HCT116 (cell line): ENCODE data around the gene FCRL3. TPM values are rescaled to one million over a fixed set of nuclear protein-coding genes. Genes with fewer than 3 reads are reported as not detected.

Source experiments
- ATAC-seq: fragments of 200-7000 bp; cut with Tn5 transposase; 2 replicates; pipeline ENCODE4 v1.9.1; 2020; ENCODE audit warnings: mild to moderate bottlenecking, moderate library complexity
- BruUV-seq: library from RNA; stranded (reverse); fragments of 400-500 nt; replicated peaks from 2 replicates; lab custom pipeline; 2021; lab: Mats Ljungman, UMichigan
- CTCF ChIA-PET: fragments of 300-600 bp; sonication (Branson Sonifier 250); formaldehyde crosslinking; loops from one replicate; lab custom pipeline; 2021; ENCODE audit warnings: antibody characterized with exemption; lab: Charles Lee
- POLR2A ChIA-PET: fragments of 300-600, 350-600 bp; sonication (Branson Sonifier 250); formaldehyde crosslinking; loops from one replicate; lab custom pipeline; 2021; ENCODE audit warnings: antibody characterized with exemption; lab: Charles Lee
- RAD21 ChIA-PET, 2 experiments: fragments of 300-600 bp; sonication (Branson Sonifier 250); formaldehyde crosslinking; loops; one replicate each; lab custom pipeline; 2023; ENCODE audit warnings: low total read pairs in 2 of 2; ENCODE audit not compliant: uncharacterized antibody in 2 of 2, unreplicated experiment in 2 of 2, low non-redundant PET in 1 of 2; lab: Charles Lee
- DNase-seq: peaks from one replicate; pipeline ENCODE4 v3.0.0-alpha.2; 2010; ENCODE audit warnings: low read depth, low spot score
- H2AFZ ChIP-seq: fragments of 200-600 bp; shearing (Covaris generic), sonication (generic); 2 replicates; pipeline ENCODE4 v1.6.1; 2017; ENCODE audit warnings: low read depth, mixed run types, mixed read lengths, antibody characterized with exemption, low read length; ENCODE audit not compliant: poor library complexity, severe bottlenecking
- H3K27ac ChIP-seq: 2 replicates; pipeline ENCODE4 v1.5.1; 2012; ENCODE audit warnings: low read depth, low read length
- H3K27me3 ChIP-seq: fragments of 200-600 bp; sonication (generic); 2 replicates; pipeline ENCODE4 v1.6.1; 2016; ENCODE audit warnings: mixed run types, low read length, mixed read lengths; ENCODE audit not compliant: insufficient read depth
- H3K36me3 ChIP-seq, 2 experiments: fragments of 200-500 bp in 1 of 2; fragments of 200-600 bp in 1 of 2; sonication (Bioruptor generic) in 1 of 2; sonication (generic) in 1 of 2; 2 replicates each; pipeline versions ENCODE4 v1.5.1 to v1.6.1; 2014 to 2016; ENCODE audit warnings: low read length in 2 of 2, inconsistent platforms in 1 of 2, mixed read lengths in 1 of 2, mixed run types in 1 of 2; ENCODE audit not compliant: insufficient read depth in 2 of 2, control insufficient read depth in 1 of 2
- H3K4me1 ChIP-seq, 2 experiments: fragments of 200-600 bp in 1 of 2; sonication (generic) in 1 of 2; 2 replicates each; pipeline versions ENCODE4 v1.5.1 to v1.6.1; 2012 to 2017; ENCODE audit warnings: low read length in 2 of 2, inconsistent platforms in 1 of 2, mild to moderate bottlenecking in 1 of 2, mixed read lengths in 1 of 2, mixed run types in 1 of 2, moderate library complexity in 1 of 2; ENCODE audit not compliant: insufficient read depth in 2 of 2, control insufficient read depth in 1 of 2
- H3K4me2 ChIP-seq: fragments of 200-600 bp; sonication (generic); 2 replicates; pipeline ENCODE4 v1.6.1; 2017; ENCODE audit warnings: mixed run types, low read length, mixed read lengths
- H3K4me3 ChIP-seq, 2 experiments: fragments of 200-600 bp in 1 of 2; sonication (generic) in 1 of 2; replicated peaks in 1 of 2; 2 replicates each; pipeline ENCODE4 v1.5.1; 2011 to 2016; ENCODE audit warnings: low read length in 2 of 2, control low read depth in 1 of 2, low read depth in 1 of 2, mild to moderate bottlenecking in 1 of 2, mixed read lengths in 1 of 2, mixed run types in 1 of 2
- H3K79me2 ChIP-seq: fragments of 200-600 bp; sonication (generic); 2 replicates; pipeline ENCODE4 v1.6.1; 2017; ENCODE audit warnings: mild to moderate bottlenecking, mixed run types, low read length, moderate library complexity, mixed read lengths; ENCODE audit not compliant: insufficient read depth
- H3K9ac ChIP-seq: fragments of 200-600 bp; sonication (generic); 2 replicates; pipeline ENCODE4 v1.6.1; 2016; ENCODE audit warnings: low read length, mixed read lengths
- H3K9me2 ChIP-seq: fragments of 200-600 bp; sonication (generic), shearing (Covaris generic); 2 replicates; pipeline ENCODE4 v1.6.1; 2017; ENCODE audit warnings: mixed run types, mild to moderate bottlenecking, moderate library complexity; ENCODE audit not compliant: insufficient read depth
- H3K9me3 ChIP-seq, 2 experiments: fragments of 200-500 bp in 1 of 2; fragments of 200-600 bp in 1 of 2; sonication (Bioruptor generic) in 1 of 2; sonication (generic) in 1 of 2; 2 replicates each; pipeline ENCODE4 v1.6.1; 2014 to 2017; ENCODE audit warnings: low read length in 2 of 2, mixed read lengths in 2 of 2, inconsistent platforms in 1 of 2, low read depth in 1 of 2, mild to moderate bottlenecking in 1 of 2, mixed run types in 1 of 2, moderate library complexity in 1 of 2; ENCODE audit not compliant: control insufficient read depth in 1 of 2, insufficient read depth in 1 of 2
- H4K20me1 ChIP-seq: fragments of 200-600 bp; sonication (generic), shearing (Covaris generic); 2 replicates; pipeline ENCODE4 v1.6.1; 2017; ENCODE audit warnings: mixed run types, mild to moderate bottlenecking, moderate library complexity; ENCODE audit not compliant: insufficient read depth
- EGR1 ChIP-seq: IDR thresholded peaks from 2 replicates; pipeline ENCODE4 v1.6.1; 2012; ENCODE audit warnings: low read depth
- POLR2A ChIP-seq: IDR thresholded peaks from 2 replicates; pipeline ENCODE4 v1.7.0; 2011; ENCODE audit warnings: borderline replicate concordance; ENCODE audit not compliant: insufficient read depth, insufficient read length; ENCODE audit errors: extremely low read depth
- RAD21 ChIP-seq: IDR thresholded peaks from 2 replicates; pipeline ENCODE4 v1.6.1; 2012; ENCODE audit warnings: low read depth, mild to moderate bottlenecking
- SP1 ChIP-seq: IDR thresholded peaks from 2 replicates; pipeline ENCODE4 v1.6.1; 2012; ENCODE audit warnings: low read depth
- YY1 ChIP-seq: IDR thresholded peaks from 2 replicates; pipeline ENCODE4 v1.6.1; 2011; ENCODE audit warnings: low read length, low read depth, moderate library complexity, mild to moderate bottlenecking; ENCODE audit not compliant: insufficient replicate concordance; ENCODE audit errors: extremely low read depth
- intact Hi-C: fragments of 100-400 bp; cut with micrococcal nuclease; formaldehyde crosslinking; loops from 2 replicates; pipeline ENCODE4 v1.10.0; 2022
- total RNA-seq: library from RNA; stranded (reverse); gene quantifications from one replicate; pipeline ENCODE4 v1.2.1, GENCODE V29; 2021; ENCODE audit not compliant: unreplicated experiment
- TF ChIP-seq, protein P1 (sequence below), 3 experiments: fragments of 200-600 bp in 1 of 3; sonication (generic) in 1 of 3; IDR thresholded peaks in 2 of 3; conservative IDR thresholded peaks in 1 of 3; 2 replicates each; pipeline ENCODE4 v1.5.1; 2012 to 2017; ENCODE audit warnings: low read depth in 2 of 3, low read length in 2 of 3, antibody characterized with exemption in 1 of 3, borderline replicate concordance in 1 of 3, control low read depth in 1 of 3, mild to moderate bottlenecking in 1 of 3, mixed read lengths in 1 of 3, mixed run types in 1 of 3, moderate library complexity in 1 of 3; ENCODE audit not compliant: insufficient read depth in 1 of 3
- TF ChIP-seq, protein P2 (sequence below): IDR thresholded peaks from 2 replicates; pipeline ENCODE4 v1.6.1; 2012

The FCRL3 gene
- total RNA-seq, 1 experiment from 2014 or later = not detected

DNA sequence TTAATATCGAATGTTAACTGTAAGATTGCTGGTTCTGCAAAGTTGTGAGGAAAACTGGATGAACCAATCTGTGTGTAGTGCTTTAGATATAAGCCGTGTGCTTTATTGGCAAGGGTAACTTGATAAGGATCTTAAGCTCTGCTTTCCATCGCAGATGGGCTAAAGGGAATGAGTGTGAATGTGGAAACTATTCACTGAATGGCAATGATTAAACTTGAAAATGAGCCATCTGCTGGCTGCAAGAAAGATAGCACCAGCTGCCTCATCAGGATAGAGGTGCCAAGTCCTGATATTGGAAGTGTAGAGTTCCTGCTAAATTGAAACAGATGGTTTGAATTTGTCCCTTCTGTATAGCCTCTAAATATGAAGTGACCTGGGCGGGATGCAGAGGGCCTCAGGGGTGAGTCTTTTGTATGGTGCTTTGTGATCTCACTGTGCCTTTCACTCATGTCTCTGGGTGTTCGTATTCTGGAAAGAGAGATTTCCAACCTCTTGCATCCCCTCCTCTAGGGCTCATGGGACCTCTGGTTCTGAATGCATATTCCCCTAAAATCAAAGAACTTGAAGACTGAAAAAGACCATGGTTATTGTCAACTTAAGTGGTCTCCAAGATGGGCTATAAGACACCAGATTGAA lies 9.2 kb downstream of the FCRL3 start:
- Histone ChIP-seq H3K4me2 (no peak overlapping the region), H3K27me3 (peaks cover 14% of the 10 kb centered on the region; the same call in 1 of the 2 replicates), H2AFZ (no peak overlapping the region), H3K9me3 (no peaks in the 10 kb centered on the region), H3K4me3 (no peak overlapping the region), H3K36me3 (no peaks in the 10 kb centered on the region), H3K79me2 (no peaks in the 10 kb centered on the region), H3K4me1 (no peaks in the 10 kb centered on the region), H3K9ac (no peak overlapping the region), H3K9me2 (no peaks in the 10 kb centered on the region)
- no TSS peak for BruUV-seq
- peak; percentile 86 for ATAC-seq
- POLR2A ChIA-PET = no interaction called here
- intact Hi-C loops = loop anchor here (2.0 to 10.0 kb wide), 4 partner anchors 111 to 499 kb away; a partner anchor contains a TSS
- RAD21 ChIA-PET = interaction anchor here in 1 of 2 experiments (2.0 kb wide), 1 partner anchor 111 kb away, joined by 6 read pairs; no protein-coding TSS in a partner anchor
- CTCF ChIA-PET = interaction anchor here (0.9 to 2.3 kb wide), 12 partner anchors 8 to 434 kb away, joined by 3 to 22 read pairs (median 4); no protein-coding TSS in a partner anchor
- TF ChIP-seq, protein P1, sequence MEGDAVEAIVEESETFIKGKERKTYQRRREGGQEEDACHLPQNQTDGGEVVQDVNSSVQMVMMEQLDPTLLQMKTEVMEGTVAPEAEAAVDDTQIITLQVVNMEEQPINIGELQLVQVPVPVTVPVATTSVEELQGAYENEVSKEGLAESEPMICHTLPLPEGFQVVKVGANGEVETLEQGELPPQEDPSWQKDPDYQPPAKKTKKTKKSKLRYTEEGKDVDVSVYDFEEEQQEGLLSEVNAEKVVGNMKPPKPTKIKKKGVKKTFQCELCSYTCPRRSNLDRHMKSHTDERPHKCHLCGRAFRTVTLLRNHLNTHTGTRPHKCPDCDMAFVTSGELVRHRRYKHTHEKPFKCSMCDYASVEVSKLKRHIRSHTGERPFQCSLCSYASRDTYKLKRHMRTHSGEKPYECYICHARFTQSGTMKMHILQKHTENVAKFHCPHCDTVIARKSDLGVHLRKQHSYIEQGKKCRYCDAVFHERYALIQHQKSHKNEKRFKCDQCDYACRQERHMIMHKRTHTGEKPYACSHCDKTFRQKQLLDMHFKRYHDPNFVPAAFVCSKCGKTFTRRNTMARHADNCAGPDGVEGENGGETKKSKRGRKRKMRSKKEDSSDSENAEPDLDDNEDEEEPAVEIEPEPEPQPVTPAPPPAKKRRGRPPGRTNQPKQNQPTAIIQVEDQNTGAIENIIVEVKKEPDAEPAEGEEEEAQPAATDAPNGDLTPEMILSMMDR (IDR thresholded peaks at IDR 0.05 in 2 of 3, conservative IDR thresholded peaks at IDR 0.05 in 1 of 3; ENCODE audit: borderline replicate concordance in 1 of 3, insufficient read depth in 1 of 3, low read depth in 2 of 3, low read length in 2 of 3) = peak; percentile 43 to 64 (median 57)
- TF ChIP-seq POLR2A (no peak), SP1 (no peak), RAD21 (peak; percentile 46)
- TF ChIP-seq, all 23 proteins: peak for 2
- Histone ChIP-seq H4K20me1 (no peaks in the 10 kb centered on the region), H3K27ac (no peak overlapping the region)
- DNase-seq = peak; percentile 21

DNA sequence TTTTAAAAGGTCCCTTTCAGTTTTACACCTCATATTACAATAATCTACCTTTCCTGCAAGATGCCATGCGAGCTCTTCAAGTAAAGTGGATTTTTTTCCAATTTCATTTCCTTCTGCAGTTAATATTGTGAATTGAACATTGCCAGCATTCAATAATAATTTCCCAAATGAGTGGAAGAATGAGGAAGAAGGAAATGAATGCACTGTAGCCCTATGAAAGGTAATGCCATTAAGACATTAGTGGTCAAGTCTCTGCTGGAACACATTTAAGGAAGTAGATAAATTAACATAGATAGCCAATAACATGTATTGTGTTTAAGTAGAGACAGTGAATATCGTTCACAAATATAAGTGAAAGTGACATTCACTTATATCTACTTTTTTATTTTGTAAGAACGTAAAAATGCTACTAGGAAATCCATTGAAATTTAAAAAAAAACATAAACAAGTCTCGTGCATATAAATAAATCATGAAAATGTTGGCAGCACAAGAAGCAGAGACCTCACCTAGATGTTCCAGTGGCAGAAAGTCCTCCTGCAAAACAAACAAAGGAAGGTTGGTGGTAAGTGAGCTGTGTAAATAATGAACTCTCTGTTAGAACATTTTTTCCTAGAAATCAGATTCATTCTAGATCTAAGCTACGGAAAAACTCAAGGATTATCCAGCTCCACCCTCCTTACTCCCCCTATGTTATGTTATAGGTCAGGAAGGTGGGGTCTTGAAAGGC lies 17.7 kb downstream of the FCRL3 start:
- Histone ChIP-seq H3K9me2 (no peaks in the 10 kb centered on the region), H3K36me3 (no peaks in the 10 kb centered on the region), H3K79me2 (no peaks in the 10 kb centered on the region), H3K9ac (no peak overlapping the region), H3K4me2 (no peak overlapping the region), H3K27ac (no peak overlapping the region), H3K9me3 (no peaks in the 10 kb centered on the region), H3K4me1 (no peaks in the 10 kb centered on the region), H3K4me3 (no peak overlapping the region), H2AFZ (no peak overlapping the region), H3K27me3 (peaks cover 5% of the 10 kb centered on the region; the same call in 1 of the 2 replicates), H4K20me1 (no peaks in the 10 kb centered on the region)
- ChIA-PET POLR2A (no interaction called here), CTCF (no interaction called here), RAD21 (no interaction called here)
- ATAC-seq = no peak
- TF ChIP-seq EGR1 (no peak), SP1 (no peak), YY1 (no peak)
- TF ChIP-seq, protein P1 (IDR thresholded peaks at IDR 0.05 in 2 of 3, conservative IDR thresholded peaks at IDR 0.05 in 1 of 3; ENCODE audit: borderline replicate concordance in 1 of 3, insufficient read depth in 1 of 3, low read depth in 2 of 3, low read length in 2 of 3) = no peak
- TF ChIP-seq, protein P2, sequence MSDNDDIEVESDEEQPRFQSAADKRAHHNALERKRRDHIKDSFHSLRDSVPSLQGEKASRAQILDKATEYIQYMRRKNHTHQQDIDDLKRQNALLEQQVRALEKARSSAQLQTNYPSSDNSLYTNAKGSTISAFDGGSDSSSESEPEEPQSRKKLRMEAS = no peak
- BruUV-seq = no TSS peak
- intact Hi-C loops = no loop called here
- no peak for DNase-seq
